Placental pericyte (primary cell): Measurements from ENCODE around the gene AHNAK2. TPM values are rescaled to one million over a fixed set of nuclear protein-coding genes. Genes with fewer than 3 reads are reported as not detected.

ENCODE experiments used
- total RNA-seq: library from RNA; depleted of rRNA; stranded (reverse); fragments of >200 nt; gene quantifications from 2 replicates; pipeline ENCODE4 v1.2.3, GENCODE V29; 2012

The AHNAK2 gene
- total RNA-seq = 9.2 and 69.4 TPM in 2 replicates

GRCh38 chr14:104977681-104978653 is at the start of gene AHNAK2:
Gene AHNAK2, minus strand, starts transcription at chr14:104978374. Its CDS starts 137 bp downstream, at chr14:104978237.

GRCh38 chr14:105020815-105021655 is 42.9 kb upstream of the AHNAK2 start, which contains the start of gene CDCA4:
Gene CDCA4, minus strand, starts transcription at chr14:105021083. Its CDS starts 9,154 bp downstream, at chr14:105011929.

GRCh38 chr14:104985675-104986486 is 7.7 kb upstream of the AHNAK2 start, which contains the start of gene CLBA1:
Gene CLBA1, plus strand, starts transcription at chr14:104985788. Its CDS starts 644 bp downstream, at chr14:104986432.

GRCh38 chr14:104924421-104925213 is 53.6 kb downstream of the AHNAK2 start, which contains the start of gene PLD4:
Gene PLD4, plus strand, starts transcription at chr14:104924879. Its CDS starts 2,262 bp downstream, at chr14:104927141.

Other genes starting within 250 kb of the AHNAK2 start
- gene SIVA1, start 225.2 kb downstream of the AHNAK2 start, total RNA-seq = 59.5 and 89.2 TPM in 2 replicates
- 244 and 287 TPM in 2 replicates for gene AKT1, start 182.6 kb downstream of the AHNAK2 start, total RNA-seq
- 2.9 and 3.3 TPM in 2 replicates for gene ZBTB42, start 177.3 kb downstream of the AHNAK2 start, total RNA-seq
- gene CEP170B, start 113.1 kb downstream of the AHNAK2 start, total RNA-seq = 30.2 and 42.5 TPM in 2 replicates
- gene PLD4, start 53.5 kb downstream of the AHNAK2 start, total RNA-seq = under 0.01 TPM in 1 of 2 replicates, not detected in the other
- gene CLBA1, start 7.4 kb upstream of the AHNAK2 start, total RNA-seq = 10.6 and 12.0 TPM in 2 replicates
- 12.0 and 76.7 TPM in 2 replicates for gene CDCA4, start 42.7 kb upstream of the AHNAK2 start, total RNA-seq
- gene GPR132, start 87.1 kb upstream of the AHNAK2 start, total RNA-seq = under 0.01 TPM in 1 of 2 replicates, not detected in the other
- 1.4 and 1.5 TPM in 2 replicates for gene JAG2, start 190.4 kb upstream of the AHNAK2 start, total RNA-seq
- 11.2 and 32.6 TPM in 2 replicates for gene NUDT14, start 202.9 kb upstream of the AHNAK2 start, total RNA-seq